HG03066 (cell line): ENCODE data around the gene NAA38.

ENCODE experiments used
- ATAC-seq: cut with Tn5 transposase; IDR thresholded peaks from one replicate; pipeline ENCODE4 v1.9.1; 2021; ENCODE audit warnings: low read depth; ENCODE audit not compliant: unreplicated experiment

Gene NAA38

GRCh38 chr17:7842380-7843256, 14.7 kb downstream of the NAA38 start:
- ATAC-seq, result peak; percentile 28

DNA sequence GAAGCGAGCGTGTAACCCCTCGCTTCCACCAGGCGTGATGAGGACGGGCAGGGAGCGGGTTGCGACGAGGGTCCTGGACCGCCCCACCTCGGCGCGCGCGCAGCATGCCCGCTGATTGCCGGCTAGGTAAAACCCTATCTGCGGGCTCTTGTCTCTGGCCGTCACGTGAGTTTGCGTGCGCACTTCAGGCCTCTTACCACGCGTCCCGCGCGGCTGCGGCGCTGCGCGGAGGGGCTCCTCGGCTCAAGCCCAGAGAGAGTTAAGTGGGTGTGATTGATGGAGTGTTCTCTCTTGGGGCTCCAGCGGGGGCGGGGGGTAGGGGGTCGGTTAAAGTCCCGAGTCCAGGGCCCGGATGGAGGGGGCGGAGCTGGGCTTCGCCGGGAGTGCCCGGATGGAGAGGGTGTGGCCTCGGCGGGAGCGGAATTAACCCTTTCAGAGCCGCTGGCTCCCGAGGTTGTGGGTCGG, 15.4 kb downstream of the NAA38 start:
- ATAC-seq, result peak; percentile 16

GRCh38 chr17:7841396-7841914, 15.9 kb downstream of the NAA38 start:
- no peak for ATAC-seq

GRCh38 chr17:7840875-7841274, 16.5 kb downstream of the NAA38 start:
- ATAC-seq, result no peak

DNA sequence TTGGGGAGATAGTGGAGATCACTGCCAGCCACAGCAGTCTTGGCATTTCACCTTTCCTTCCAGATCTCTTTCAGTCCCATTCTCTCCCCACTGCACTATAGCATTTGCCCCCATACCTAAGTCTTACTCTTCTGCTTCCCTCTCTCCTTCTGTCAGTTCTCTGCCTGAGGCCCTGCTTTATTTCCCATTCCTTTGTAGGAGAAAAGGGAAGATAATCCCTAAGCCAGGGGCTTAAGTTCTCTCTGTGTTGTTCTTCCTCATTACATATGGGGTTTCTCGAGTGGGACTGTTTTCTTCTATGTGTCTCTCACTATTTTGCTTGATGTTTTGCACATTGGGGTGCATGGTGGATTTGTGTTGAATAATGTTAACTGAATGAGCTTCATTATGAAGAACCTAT, 16.9 kb downstream of the NAA38 start:
- ATAC-seq, result no peak

DNA sequence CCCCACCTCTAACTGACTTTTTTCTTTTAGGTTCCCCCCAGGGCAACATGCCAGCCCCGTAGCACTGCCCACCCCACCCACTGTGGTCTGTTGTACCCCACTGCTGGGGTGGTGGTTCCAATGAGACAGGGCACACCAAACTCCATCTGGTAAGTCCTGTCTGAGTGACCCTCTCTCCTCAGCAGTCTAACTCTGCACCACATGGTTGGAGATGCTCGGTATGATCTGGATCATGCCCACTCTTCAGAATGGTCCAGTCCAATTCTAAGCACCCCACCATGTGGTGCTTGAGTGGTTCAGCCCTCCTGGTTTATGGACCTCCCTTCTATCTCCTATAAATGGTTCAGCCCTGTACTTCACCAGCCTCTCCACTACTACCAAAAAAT, 17.5 kb downstream of the NAA38 start:
- no peak for ATAC-seq

DNA sequence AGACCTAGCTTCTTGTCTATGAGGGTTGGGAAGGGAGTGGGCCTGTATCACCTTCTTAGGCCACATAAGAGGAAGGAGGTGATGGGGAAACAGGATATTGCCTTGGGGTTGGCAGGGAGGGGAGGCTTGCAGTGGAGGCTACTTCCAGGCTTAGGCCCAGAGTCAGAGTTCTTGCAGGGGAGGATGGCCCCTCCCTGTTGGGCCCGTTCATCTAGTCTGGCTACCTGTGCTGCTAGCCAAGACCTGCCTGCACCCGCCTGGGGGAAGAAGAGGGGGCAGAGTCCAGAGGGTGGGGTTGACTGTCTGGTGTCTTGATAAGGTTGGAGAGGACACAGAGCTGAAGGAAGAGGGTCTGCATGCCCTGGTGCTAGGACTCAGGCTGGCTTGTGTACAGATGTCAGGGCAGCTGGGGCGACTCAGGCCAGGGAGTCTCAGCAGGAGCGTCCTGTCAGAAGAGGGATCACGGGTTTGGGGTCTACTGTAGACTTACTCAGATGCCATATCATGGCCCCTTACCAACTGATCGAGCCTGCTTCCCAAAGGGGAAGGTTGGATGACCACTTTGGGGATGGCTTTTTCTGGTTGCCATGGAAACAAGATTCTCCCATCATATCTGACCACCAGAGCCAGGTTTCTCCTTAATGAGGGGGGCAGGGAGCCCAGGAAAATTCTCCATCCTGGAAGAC, 18.0 kb downstream of the NAA38 start:
- ATAC-seq, result no peak

- ATAC-seq, result no peak
Observed at GRCh38 chr17:7838090-7839075, 19.0 kb downstream of the NAA38 start.

- ATAC-seq, result no peak
Observed at GRCh38 chr17:7837408-7838088, 19.8 kb downstream of the NAA38 start.

GRCh38 chr17:7836596-7837407, 20.6 kb downstream of the NAA38 start:
- ATAC-seq, result no peak

DNA sequence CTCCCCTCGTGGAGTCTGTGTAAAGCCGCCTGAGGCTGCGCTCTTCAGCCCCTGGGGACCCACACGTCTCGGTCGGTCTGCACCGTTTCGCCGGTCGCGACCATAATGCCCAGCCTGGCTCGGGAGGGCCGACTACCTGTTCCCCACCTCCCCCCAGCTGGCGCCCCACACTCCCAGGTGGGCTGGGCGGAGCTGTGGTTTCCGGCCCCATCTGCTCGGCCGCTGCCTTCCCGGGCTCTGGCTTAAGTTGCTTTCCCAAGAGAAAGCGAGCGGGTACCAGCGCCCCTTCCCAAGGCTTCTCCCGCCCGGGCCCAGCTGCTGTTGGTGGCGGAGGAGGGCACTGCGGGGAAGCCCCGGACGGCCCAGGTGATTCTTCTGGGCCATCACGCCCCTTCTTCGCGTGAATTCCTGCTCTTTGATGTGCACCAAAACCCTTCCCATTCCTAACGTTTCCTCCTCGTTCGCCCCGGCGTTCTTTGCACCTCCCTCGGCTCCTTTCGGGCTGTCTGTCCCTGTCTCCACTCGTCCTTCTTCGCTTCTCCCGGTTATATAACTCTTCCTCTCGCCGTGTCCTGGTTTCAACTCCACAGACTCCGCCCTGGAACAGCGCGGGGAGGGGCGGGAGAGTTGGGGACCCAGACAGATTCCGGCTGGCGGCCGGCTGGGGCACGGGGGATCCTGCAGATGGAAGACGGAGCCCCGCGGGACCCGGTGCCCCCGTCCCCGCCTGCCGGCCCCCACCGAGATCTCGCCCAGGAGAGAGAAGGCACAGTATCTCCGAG, 21.4 kb downstream of the NAA38 start:
- peak; percentile 32 for ATAC-seq

GRCh38 chr17:7834957-7835813, 22.2 kb downstream of the NAA38 start:
- peak; percentile 30 for ATAC-seq

- ATAC-seq, result no peak
Observed at GRCh38 chr17:7834542-7834956, 22.8 kb downstream of the NAA38 start.

DNA sequence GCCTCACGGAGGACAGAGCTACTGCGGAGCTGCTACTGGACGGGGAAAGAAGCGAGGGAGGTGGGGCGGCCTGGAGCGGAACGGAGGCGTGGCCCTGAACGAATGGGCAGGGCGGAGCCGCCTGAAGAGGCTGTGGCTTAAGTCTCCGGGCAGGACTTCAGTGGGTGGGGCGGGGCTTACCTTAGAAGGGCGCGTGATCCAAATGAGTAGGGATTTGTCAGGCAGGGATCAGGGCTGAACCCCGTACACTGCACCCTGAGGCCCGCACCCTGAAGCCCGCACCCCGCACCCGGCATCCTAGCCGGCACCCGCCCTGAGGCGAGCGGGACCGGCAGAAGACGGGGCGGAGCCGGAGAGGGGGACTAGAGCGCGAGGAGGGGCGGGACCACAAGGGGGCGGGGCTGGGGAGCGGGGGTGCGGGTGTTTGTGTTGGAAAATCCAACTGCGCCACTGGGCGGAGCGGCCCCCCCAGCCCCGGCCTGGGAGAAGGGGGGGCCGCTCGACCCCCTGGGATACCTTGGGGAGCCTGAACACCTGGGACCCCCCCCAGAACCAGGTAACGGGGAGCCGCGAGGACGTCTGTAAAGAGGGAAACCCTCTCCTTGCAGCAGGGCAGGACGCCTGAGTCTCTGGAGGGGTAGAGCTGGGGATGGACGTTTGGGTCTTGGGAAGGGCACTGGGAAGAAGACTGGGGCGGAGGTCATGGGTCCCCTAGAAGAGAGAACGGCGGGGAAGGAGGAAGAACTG, 23.4 kb downstream of the NAA38 start, which contains the start of gene KDM6B:
Gene KDM6B, plus strand, starts transcription at position 423 of the 747 bp plus-strand sequence. CDS start 11,338 bp downstream, outside the sequence.
- peak; percentile 42 for ATAC-seq

DNA sequence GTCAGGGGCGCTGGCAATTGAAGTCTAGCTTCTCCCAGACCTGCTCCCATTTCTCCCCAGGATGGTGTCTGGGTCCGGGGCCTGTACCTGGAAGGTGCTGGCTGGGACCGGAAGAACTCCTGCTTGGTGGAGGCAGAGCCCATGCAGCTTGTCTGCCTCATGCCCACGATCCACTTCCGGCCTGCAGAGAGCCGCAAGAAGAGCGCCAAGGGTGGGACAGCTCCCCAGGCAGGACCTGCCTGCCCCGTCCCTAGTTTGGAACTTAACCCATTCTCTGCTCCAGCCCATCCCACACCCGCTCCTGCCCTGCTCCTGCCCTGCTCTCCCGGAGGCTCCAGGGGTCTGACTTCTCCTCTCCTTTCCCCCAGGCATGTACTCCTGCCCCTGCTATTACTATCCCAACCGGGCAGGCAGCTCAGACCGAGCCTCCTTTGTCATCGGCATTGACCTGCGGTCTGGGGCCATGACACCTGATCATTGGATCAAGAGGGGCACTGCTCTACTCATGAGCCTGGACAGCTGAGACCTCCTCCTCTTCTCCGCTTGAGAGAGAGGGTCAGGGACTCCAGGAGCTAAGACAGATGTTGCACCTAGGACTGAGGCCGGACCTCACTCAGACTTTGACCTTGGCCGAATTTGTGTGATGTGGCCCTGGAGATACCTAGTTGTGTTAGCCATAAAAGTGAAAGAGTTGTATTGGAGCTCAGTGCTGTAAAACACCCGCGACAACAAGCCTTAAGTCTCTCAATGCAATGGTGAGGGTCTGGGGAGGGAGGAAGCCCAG, 24.2 kb downstream of the NAA38 start:
- ATAC-seq, result no peak

- ATAC-seq, result no peak
Observed at GRCh38 chr17:7832431-7832830, 24.9 kb downstream of the NAA38 start.
